Right lung (tissue), 5 donors: ENCODE results near the gene CCNYL1. TPM values are rescaled to one million over a fixed set of nuclear protein-coding genes. Genes with fewer than 3 reads are reported as not detected.
A peak's percentile ranks its signal among the peaks of the same experiment; 100 is the strongest.

Experiments used
- DNase-seq, 2 donors: peaks; one replicate each; pipeline ENCODE4 v3.0.0-alpha.2; 2013
- polyA plus RNA-seq, 5 donors: library from polyadenylated mRNA; unstranded; fragments of 120-200 nt; gene quantifications; one replicate each; pipeline versions ENCODE4 v1.2.1 to v1.2.3, GENCODE V29; 2013; ENCODE audit warnings: inconsistent platforms in 1 of 5, low replicate concordance in 1 of 5; ENCODE audit not compliant: insufficient read length in 5 of 5, insufficient read depth in 1 of 5

The CCNYL1 gene
- polyA plus RNA-seq, 5 donors = 18.2 to 27.5 (median 25.0) TPM

- DNase-seq = no peak
Measured at GRCh38 chr2:207764096-207764630, 52.7 kb downstream of the CCNYL1 start.

- DNase-seq = peak in 1 of 2 donors; percentile 12
Measured at GRCh38 chr2:207765547-207765946, 54.1 kb downstream of the CCNYL1 start.

- no peak for DNase-seq
Measured at GRCh38 chr2:207766041-207766551, 54.7 kb downstream of the CCNYL1 start.

GRCh38 chr2:207766697-207767460 lies 55.4 kb downstream of the CCNYL1 start:
- DNase-seq = no peak

GRCh38 chr2:207767461-207768167 lies 56.2 kb downstream of the CCNYL1 start:
- DNase-seq = peak; percentile 34 to 44

- peak in 1 of 2 donors; percentile 26 for DNase-seq
Measured at GRCh38 chr2:207768168-207768865, 56.9 kb downstream of the CCNYL1 start.

- DNase-seq = peak in 1 of 2 donors; percentile 12
Measured at GRCh38 chr2:207768866-207769596, 57.6 kb downstream of the CCNYL1 start.

- no peak for DNase-seq
Measured at GRCh38 chr2:207770602-207771404, 59.4 kb downstream of the CCNYL1 start.

GRCh38 chr2:207771421-207771820 lies 60.0 kb downstream of the CCNYL1 start:
- DNase-seq = no peak

GRCh38 chr2:207772081-207772843 lies 60.8 kb downstream of the CCNYL1 start:
- no peak for DNase-seq

GRCh38 chr2:207772844-207773205 lies 61.4 kb downstream of the CCNYL1 start:
- DNase-seq = no peak

GRCh38 chr2:207775473-207775872 lies 64.0 kb downstream of the CCNYL1 start:
- DNase-seq = no peak

GRCh38 chr2:207777124-207777523 lies 65.7 kb downstream of the CCNYL1 start:
- DNase-seq = no peak

- no peak for DNase-seq
Measured at GRCh38 chr2:207778298-207778882, 67.0 kb downstream of the CCNYL1 start.

GRCh38 chr2:207779523-207779922 lies 68.1 kb downstream of the CCNYL1 start:
- no peak for DNase-seq

- DNase-seq = no peak
Measured at GRCh38 chr2:207782238-207783030, 71.0 kb downstream of the CCNYL1 start.

GRCh38 chr2:207783514-207783913 lies 72.1 kb downstream of the CCNYL1 start:
- DNase-seq = no peak

- no peak for DNase-seq
Measured at GRCh38 chr2:207784898-207785297, 73.5 kb downstream of the CCNYL1 start.
